Mucosa of descending colon (tissue), 3 donors: ENCODE data around the gene PDE6A. TPM values are rescaled to one million over a fixed set of nuclear protein-coding genes. Genes with fewer than 3 reads are reported as not detected.

Source experiments
- ATAC-seq: fragments of 200-7000 bp; cut with Tn5 transposase; one replicate; pipeline ENCODE4 v1.9.1; 2020; ENCODE audit warnings: mild to moderate bottlenecking, moderate library complexity
- DNase-seq, 3 donors: peaks; one replicate each; pipeline ENCODE4 v3.0.0-alpha.2; 2020
- H3K36me3 ChIP-seq: fragments of 200-600 bp; one replicate; pipeline ENCODE4 v1.8.0; 2021; ENCODE audit warnings: low read depth, mild to moderate bottlenecking
- H3K4me1 ChIP-seq: fragments of 200-600 bp; one replicate; pipeline ENCODE4 v1.8.0; 2021; ENCODE audit warnings: low read depth, mild to moderate bottlenecking
- H3K4me3 ChIP-seq: fragments of 200-600 bp; one replicate; pipeline ENCODE4 v1.8.0; 2021; ENCODE audit warnings: mild to moderate bottlenecking
- H3K9me3 ChIP-seq: fragments of 200-600 bp; one replicate; pipeline ENCODE4 v1.8.0; 2021; ENCODE audit warnings: mild to moderate bottlenecking
- CTCF ChIP-seq: fragments of 200-600 bp; IDR thresholded peaks from one replicate; pipeline ENCODE4 v1.8.0; 2022; ENCODE audit warnings: antibody characterized with exemption, mild to moderate bottlenecking
- intact Hi-C, 2 donors: fragments of 100-400 bp; cut with DNase I in 1 of 2; cut with micrococcal nuclease in 1 of 2; formaldehyde crosslinking; loops; one replicate each; pipeline versions ENCODE4 v1.11.0 to v1.11.1; 2022; cut with DNase I, micrococcal nuclease
- total RNA-seq, 3 donors: library from RNA; stranded (reverse); fragmentation: NEBNext Ultra II Directional in 2 of 3; extraction: Animal tissue kit (Norgen Biotek cat#: 25700) in 2 of 3; gene quantifications; one replicate each; pipeline versions ENCODE4 v1.2.1 to v1.2.4, GENCODE V29; 2021 to 2023
- donor health status: DM: no; HTN: no; CAD: no; lungs with moderate emphysema.
- donor health status: DM: no; HTN: no; CAD: no.
- donor health status: DM: no; HTN: yes; CAD: no.

PDE6A gene
- total RNA-seq, 3 donors from 2014 or later = 1.6 to 7.3 (median 3.4) TPM

GRCh38 chr5:149811453-149811852, 133.1 kb downstream of the PDE6A start:
- Histone ChIP-seq H3K9me3 (no peaks in the 10 kb centered on the region), H3K4me3 (no peak overlapping the region), H3K4me1 (no peaks in the 10 kb centered on the region), H3K36me3 (no peaks in the 10 kb centered on the region)
- intact Hi-C loops = no loop called here
- DNase-seq (no peak), ATAC-seq (no peak)
- TF ChIP-seq CTCF = no peak

- intact Hi-C loops = no loop called here
- Histone ChIP-seq H3K4me3 (no peak overlapping the region), H3K4me1 (peaks cover 5% of the 10 kb centered on the region), H3K9me3 (no peaks in the 10 kb centered on the region), H3K36me3 (no peaks in the 10 kb centered on the region)
- ATAC-seq (no peak), DNase-seq (no peak)
- no peak for TF ChIP-seq CTCF
These were observed 133.7 kb downstream of the PDE6A start for GRCh38 chr5:149810856-149811255.

GRCh38 chr5:149809931-149810691, 134.5 kb downstream of the PDE6A start:
- H3K36me3 ChIP-seq = no peaks in the 10 kb centered on the region
- no peak for ATAC-seq
- no peak overlapping the region for H3K4me3 ChIP-seq
- no peaks in the 10 kb centered on the region for H3K9me3 ChIP-seq
- intact Hi-C loops = no loop called here
- H3K4me1 ChIP-seq = peaks cover 10% of the 10 kb centered on the region
- no peak for DNase-seq
- no peak for TF ChIP-seq CTCF

- ATAC-seq (no peak), DNase-seq (no peak)
- Histone ChIP-seq H3K36me3 (no peaks in the 10 kb centered on the region), H3K4me3 (no peak overlapping the region), H3K9me3 (no peaks in the 10 kb centered on the region), H3K4me1 (peaks cover 18% of the 10 kb centered on the region)
- intact Hi-C loops = no loop called here
- TF ChIP-seq CTCF = no peak
These were observed 136.2 kb downstream of the PDE6A start for GRCh38 chr5:149808264-149808982.

Other genes with a start within 250 kb of the PDE6A start
- gene PPARGC1B, start 214.5 kb downstream of the PDE6A start, total RNA-seq = 10 to 100 TPM; 42.2 to 46.4 (median 44.4) TPM
- 1,000 to 10,000 TPM in 1 of 3 donors, 100 to 1,000 TPM in 2; 562 to 1,399 (median 853) TPM for gene SLC26A2, start 16.0 kb upstream of the PDE6A start, total RNA-seq
- gene TIGD6, start 55.9 kb upstream of the PDE6A start, total RNA-seq = 1 to 10 TPM; 3.0 to 4.3 (median 4.2) TPM
- gene HMGXB3, start 55.9 kb upstream of the PDE6A start, total RNA-seq = 10 to 100 TPM; 25.7 to 37.5 (median 31.2) TPM
- 10 to 100 TPM in 2 of 3 donors, 1 to 10 TPM in 1; 9.0 to 39.0 (median 20.4) TPM for gene CSF1R, start 141.8 kb upstream of the PDE6A start, total RNA-seq
- gene PDGFRB, start 211.1 kb upstream of the PDE6A start, total RNA-seq = 10 to 100 TPM; 13.9 to 61.5 (median 27.1) TPM
- gene CDX1, start 222.0 kb upstream of the PDE6A start, total RNA-seq = 100 to 1,000 TPM; 140 to 306 (median 302) TPM
- 10 to 100 TPM; 15.2 to 26.4 (median 18.9) TPM for gene SLC6A7, start 245.3 kb upstream of the PDE6A start, total RNA-seq